SKM-1 (cell line): Measurements from ENCODE around the gene HKDC1.

Experiments
- DNase-seq: peaks from one replicate; lab custom pipeline; 2025; ENCODE audit not compliant: unreplicated experiment; lab: John Stamatoyannopoulos, UW

Gene HKDC1

GRCh38 chr10:69216577-69217118, 3.5 kb upstream of the HKDC1 start:
- no peak for DNase-seq

GRCh38 chr10:69217119-69217754, 2.9 kb upstream of the HKDC1 start:
- no peak for DNase-seq

- DNase-seq = no peak
Observed at GRCh38 chr10:69218831-69219230, 1.3 kb upstream of the HKDC1 start.

GRCh38 chr10:69220507-69220906, 375 bp downstream of the HKDC1 start:
- DNase-seq = no peak

- peak; percentile 48 for DNase-seq
Observed at GRCh38 chr10:69222157-69223027, 2.3 kb downstream of the HKDC1 start.

- no peak for DNase-seq
Observed at GRCh38 chr10:69223028-69223342, 2.9 kb downstream of the HKDC1 start.

GRCh38 chr10:69224862-69225657, 4.9 kb downstream of the HKDC1 start:
- DNase-seq = no peak

GRCh38 chr10:69225681-69226080, 5.5 kb downstream of the HKDC1 start:
- no peak for DNase-seq

GRCh38 chr10:69226919-69227450, 6.9 kb downstream of the HKDC1 start:
- no peak for DNase-seq

- no peak for DNase-seq
Observed at GRCh38 chr10:69228151-69228550, 8.0 kb downstream of the HKDC1 start.

GRCh38 chr10:69229616-69229916, 9.4 kb downstream of the HKDC1 start:
- no peak for DNase-seq

- DNase-seq = no peak
Observed at GRCh38 chr10:69230128-69230527, 10.0 kb downstream of the HKDC1 start.

GRCh38 chr10:69232252-69232651, 12.1 kb downstream of the HKDC1 start:
- DNase-seq = no peak

GRCh38 chr10:69232736-69233480, 12.8 kb downstream of the HKDC1 start:
- DNase-seq = no peak

GRCh38 chr10:69234447-69234846, 14.3 kb downstream of the HKDC1 start:
- DNase-seq = no peak

GRCh38 chr10:69237528-69238159, 17.5 kb downstream of the HKDC1 start:
- peak; percentile 68 for DNase-seq

GRCh38 chr10:69239136-69239535, 19.0 kb downstream of the HKDC1 start:
- DNase-seq = no peak

GRCh38 chr10:69239816-69240434, 19.8 kb downstream of the HKDC1 start:
- DNase-seq = no peak

GRCh38 chr10:69240455-69240854, 20.3 kb downstream of the HKDC1 start:
- no peak for DNase-seq

GRCh38 chr10:69241575-69241974, 21.4 kb downstream of the HKDC1 start:
- no peak for DNase-seq
